Keratinocyte (primary cell): ENCODE results near the gene WDPCP.

Experiments used
- CTCF ChIP-seq, 3 experiments: IDR thresholded peaks in 1 of 3; conservative IDR thresholded peaks in 1 of 3; optimal IDR thresholded peaks in 1 of 3; 2 replicates in 2 of 3; 3 replicates in 1 of 3; pipeline versions ENCODE3 to v1.5.1; 2011; ENCODE audit warnings: low read length in 3 of 3, mild to moderate bottlenecking in 3 of 3, moderate library complexity in 2 of 3, control low read depth in 1 of 3, inconsistent platforms in 1 of 3; ENCODE audit not compliant: insufficient read depth in 2 of 3; ENCODE audit errors: extremely low read depth in 1 of 3
- EZH2 ChIP-seq: IDR thresholded peaks from one replicate; pipeline ENCODE4 v1.6.1; 2012; ENCODE audit warnings: inconsistent platforms, mild to moderate bottlenecking, low read length, moderate library complexity

GRCh38 chr2:63372549-63372948 lies 215.7 kb downstream of the WDPCP start:
- TF ChIP-seq CTCF (optimal IDR thresholded peaks at IDR 0.05 in 1 of 3, IDR thresholded peaks at IDR 0.05 in 1 of 3, conservative IDR thresholded peaks at IDR 0.05 in 1 of 3; ENCODE audit: extremely low read depth in 1 of 3, insufficient read depth in 2 of 3, low read length in 3 of 3) = no peak
- TF ChIP-seq EZH2 = no peak
